Measurements from ENCODE around the gene SHPK.
A peak's percentile ranks its signal among the peaks of the same experiment; 100 is the strongest.

SHPK gene, protein sequence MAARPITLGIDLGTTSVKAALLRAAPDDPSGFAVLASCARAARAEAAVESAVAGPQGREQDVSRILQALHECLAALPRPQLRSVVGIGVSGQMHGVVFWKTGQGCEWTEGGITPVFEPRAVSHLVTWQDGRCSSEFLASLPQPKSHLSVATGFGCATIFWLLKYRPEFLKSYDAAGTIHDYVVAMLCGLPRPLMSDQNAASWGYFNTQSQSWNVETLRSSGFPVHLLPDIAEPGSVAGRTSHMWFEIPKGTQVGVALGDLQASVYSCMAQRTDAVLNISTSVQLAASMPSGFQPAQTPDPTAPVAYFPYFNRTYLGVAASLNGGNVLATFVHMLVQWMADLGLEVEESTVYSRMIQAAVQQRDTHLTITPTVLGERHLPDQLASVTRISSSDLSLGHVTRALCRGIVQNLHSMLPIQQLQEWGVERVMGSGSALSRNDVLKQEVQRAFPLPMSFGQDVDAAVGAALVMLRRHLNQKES

DNA sequence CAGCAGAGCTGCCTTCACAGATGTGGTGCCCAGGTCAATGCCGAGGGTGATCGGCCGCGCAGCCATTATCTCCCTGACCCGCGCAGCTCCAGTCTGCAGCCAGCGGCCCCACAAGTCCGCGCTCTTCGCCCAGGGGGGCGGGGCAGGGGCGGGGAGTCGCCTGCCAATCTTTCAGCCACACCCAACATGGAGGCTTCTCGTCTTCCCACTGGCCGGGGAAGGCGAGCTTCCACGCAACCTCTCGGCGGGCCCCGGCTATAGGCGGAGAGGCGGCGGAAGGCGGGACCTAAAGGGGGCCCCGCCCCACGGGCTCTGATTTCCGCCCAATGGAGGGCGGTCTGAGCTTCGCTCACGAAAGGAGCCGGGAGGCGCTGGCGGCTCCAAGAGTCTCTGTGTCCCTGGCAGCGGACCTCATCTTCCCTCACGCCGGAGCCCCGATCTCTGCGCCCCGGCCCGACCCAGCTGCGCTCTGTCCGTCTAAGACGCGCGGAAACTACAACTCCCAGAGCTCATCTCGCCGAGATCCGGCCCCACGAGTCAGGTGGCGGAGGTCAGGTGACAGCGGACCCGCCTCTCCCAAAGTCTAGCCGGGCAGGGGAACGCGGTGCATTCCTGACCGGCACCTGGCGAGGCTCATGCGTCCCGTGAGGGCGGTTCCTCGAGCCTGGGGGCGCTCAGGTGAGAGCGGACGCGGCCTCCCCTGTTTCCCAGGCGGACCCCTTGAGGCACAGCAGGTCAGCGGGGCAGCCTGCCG, at the start of gene SHPK, which contains the start of gene CTNS:
SHPK (minus strand) TSS at position 97 of the 754 bp plus-strand sequence; CDS start at position 66, 31 bp downstream.
CTNS (plus strand) TSS at position 607 of the 754 bp plus-strand sequence. CDS start 3,447 bp downstream, outside the sequence.
- peak; percentile 89 for DNase-seq

DNA sequence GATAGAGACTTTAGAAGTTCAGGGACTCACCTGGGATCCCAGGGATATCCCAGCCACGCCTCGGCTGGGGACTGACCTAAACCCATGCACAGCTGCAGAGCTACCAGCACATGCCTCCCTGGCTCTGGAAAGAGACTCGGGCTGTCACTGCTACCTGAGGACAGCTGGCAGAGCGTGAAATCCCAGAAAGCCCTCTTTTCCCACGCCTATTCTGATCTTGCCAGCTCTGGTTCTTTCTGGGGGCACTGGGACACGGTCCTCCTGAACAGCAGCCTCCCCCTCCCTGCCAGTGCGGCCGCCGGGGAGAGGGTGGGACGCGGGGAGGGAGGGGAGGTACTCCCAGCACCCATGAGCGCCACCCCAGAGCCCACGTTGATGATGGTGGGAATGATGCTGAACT, 49.1 kb upstream of the SHPK start:
- DNase-seq, result no peak

DNA sequence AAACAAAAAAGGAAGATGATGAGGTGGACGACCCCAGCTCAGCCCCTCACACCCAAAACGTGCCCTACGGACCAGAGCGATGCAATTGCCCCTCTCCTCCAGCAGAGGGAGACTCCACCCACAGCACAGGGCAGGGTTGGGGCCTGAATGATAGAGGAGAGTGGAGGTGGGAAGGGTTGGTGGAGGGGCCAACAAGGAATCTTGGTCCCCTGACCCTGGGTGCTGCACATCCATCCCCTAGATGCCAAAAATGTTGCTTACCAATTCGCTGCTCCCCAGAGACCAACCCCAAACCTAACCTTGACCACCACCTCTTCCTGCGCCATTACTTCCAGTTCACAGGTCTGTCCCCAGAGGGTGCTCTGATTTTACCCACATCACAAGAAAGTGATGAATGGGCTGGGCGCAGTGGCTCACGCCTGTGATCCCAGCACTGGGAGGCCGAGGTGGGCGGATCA, 47.0 kb upstream of the SHPK start:
- DNase-seq, result no peak

DNA sequence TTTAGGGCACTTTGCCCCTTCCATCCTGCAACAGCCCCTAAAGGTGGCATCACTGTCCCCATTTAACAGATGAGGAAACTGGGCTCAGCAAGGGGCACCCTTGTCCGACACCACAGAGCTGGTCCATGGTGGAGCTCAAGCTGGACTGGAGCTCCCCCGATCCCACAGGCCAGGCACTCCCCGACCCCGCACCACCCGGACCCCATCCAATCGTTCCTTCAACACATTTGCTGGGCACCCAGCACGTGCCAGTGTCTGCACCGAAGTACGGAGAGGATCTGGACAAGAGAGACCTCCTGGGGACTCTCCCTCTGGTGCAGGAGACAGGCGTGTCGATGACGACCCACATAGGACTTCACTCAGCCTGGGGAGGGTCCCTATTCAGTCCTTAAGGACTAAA, 46.0 kb upstream of the SHPK start:
- DNase-seq, result no peak

DNA sequence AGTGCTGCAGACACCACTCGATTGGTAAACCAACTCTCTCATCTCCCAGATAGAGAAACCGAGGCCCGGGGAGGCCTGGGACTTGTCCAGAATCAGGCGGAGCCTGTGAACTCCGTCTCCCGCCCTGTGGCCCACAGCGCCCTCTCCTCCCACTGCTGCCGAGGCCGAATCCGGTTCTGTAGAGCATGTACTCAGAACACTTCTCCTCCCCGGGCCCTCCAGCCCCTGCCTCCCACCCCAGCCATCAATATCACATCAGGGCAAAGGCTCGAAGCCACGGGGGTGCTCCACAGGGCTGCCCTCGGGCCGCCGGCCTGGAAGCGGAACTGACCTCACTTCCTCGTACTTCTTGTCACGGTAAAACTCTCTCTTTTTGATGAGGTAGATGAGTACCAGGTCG, 45.5 kb upstream of the SHPK start:
- no peak for DNase-seq

DNA sequence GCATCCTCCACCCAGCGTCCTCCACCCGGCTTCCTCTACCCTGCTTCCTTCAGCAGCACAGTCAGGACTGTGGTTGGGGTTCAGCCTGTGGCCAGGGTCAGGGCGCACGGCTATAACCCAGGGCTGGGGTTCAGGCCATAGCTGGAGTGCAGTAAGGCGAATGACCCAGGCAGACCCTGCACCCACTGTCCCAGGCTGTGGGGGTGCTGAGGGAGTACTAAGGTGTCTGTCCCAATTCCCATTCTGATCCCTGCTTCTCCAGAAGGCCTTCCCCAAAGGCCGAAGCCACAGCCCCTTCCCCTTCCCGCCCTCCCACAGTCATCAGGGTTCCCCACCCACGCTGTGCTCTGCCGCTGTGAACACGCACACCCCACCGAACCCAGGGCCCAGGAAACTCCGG, 45.0 kb upstream of the SHPK start:
- DNase-seq, result no peak

DNA sequence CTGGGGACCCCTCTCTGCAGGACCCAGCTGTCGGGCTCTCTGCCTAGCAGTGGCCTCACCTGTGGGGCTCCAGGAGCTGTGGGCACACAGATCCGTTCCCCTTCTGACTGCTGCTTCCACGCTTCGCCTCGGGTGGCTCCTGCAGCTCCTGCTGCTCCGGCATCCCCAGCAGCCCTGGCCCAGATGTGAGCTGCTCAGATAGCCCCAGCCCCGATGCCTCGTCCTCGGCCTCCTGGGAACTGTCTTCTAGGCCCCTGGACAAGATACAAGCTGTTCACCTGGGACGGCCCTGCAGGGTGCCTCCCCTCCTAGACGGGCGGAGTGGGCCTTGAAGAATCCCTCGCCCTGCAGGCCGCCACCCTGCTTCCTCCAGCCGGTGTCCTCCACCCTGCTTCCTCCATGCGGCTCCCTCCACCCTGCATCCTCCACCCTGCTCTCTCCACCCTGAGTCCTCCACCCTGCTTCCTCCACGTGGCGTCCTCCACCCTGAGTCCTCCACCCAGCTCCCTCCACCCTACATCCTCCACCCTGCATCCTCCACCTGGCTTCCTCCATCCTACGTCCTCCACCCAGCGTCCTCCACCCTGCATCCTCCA, 43.6 kb upstream of the SHPK start:
- no peak for DNase-seq

DNA sequence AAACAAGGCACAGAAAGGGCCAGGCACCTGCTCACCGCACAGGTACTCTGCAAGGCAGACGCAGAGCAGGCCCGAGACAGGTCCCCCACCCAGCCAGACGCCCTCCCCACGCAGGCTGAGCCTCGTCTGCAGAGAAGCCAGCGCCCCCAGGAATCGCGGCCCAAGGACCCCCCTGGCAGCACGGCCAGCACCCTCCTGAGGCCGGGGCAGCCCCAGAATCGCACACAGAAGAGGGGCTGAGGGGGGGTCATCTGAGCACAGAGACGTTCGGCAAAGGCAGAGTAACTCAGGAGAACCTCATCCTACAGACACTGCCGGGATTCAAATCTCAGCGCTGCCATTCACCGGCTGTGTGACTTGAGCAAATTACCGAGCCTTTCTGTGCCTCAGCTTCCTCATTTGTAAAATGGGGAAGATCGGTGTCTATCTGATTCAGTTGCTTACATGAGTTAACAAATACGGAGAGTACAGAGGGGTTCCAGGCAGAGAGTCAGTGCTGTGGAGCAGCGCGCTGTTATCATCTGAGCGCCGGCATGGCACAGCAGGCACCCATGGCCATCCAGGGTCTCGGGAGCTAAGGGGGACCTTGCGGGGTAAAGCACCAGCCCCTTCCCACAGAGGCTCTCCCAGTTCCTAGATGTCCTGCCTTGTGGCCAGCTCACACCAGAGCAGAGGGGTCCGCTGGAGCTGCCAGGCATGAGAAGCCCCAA, 42.9 kb upstream of the SHPK start:
- no peak for DNase-seq

DNA sequence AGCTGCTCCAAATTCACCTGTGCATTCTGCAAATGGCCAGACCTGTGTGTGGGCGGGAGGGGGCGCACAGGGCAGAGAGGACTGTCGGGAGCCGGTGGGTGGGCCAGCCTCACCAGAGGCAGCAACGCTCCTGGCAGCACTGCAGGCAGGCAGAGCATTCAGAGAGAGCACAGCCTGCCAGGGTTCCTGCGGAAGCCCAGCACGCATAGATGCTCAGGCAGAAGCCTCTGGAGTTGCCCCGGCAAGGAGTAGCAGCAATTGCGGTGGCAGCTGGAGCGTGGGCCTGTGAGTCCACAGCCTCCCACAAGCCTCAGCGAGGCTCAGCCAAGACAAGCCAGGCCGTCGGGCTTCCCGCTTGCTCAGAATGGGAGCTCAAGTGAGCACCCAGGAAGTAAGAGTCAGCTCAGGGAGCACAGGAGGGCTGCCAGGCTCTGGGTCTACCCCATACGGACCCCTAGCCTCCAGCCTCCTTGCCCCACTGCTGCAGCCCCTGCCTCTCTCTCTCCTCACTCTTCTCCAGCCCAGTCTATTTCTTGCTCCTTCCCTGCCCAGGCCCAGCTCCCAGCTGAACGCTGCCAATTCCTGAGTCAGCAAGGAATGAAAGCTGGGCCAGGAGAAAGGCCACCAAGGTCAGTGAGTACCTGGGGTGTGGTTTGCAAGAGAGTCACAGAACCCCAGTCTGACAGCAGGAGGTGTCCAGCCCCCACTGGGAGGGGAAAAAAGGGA, 42.2 kb upstream of the SHPK start:
- DNase-seq, result no peak

DNA sequence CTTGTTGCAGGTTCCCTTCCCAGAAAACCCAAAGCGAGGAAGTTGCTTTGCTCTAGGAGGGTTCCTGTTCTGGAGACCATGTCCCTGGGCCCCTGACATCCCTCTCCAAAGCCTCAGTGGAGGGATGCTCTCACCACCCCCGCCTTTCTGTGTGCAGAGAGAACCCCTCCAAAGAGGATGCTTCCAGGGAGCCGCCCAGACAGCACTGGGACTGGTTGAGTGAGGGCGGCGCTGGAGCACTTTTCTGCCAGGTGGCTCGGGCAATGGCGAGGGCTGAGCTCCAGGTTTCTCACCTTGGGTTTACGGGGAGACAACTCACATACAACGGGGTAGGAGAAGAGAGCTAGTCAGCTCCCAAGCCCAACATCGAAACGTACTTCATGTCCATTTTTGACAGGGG, 39.8 kb upstream of the SHPK start:
- DNase-seq, result no peak

DNA sequence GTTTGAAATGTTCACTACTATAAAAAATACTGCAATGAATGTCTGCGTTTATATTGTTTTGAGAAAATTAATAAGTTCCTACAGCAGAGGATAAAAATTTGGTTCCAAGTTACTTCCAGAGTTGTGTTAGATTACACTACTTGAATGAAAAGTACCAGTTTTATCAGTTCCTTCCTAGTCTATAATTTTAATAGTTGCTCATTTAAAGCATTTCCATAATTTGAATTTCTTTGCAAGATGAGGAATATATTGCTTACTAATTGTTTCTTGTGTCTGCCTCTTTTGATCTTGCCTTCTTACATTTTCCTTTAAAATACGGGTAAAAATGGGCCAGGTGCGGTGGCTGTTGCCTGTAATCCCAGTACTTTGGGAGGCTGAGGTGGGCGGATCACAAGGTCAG, 36.5 kb upstream of the SHPK start:
- no peak for DNase-seq

DNA sequence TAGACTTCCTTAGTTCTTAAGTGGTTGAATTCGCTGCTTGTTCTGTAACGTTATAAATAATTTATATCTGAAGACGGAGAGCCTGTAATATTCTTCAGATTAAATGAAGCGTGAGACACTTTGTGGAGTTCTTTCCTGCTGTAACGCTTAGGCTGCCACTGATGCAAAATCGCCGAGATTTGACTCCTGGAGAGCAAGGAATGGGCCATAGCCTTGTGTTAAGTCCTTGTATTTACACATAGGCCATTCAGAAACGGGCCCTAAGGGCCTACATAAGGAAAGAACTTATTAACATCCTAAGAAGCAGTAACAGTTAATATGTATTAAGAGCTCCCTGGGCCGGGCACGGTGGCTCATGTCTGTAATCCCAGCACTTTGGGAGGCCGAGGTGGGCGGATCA, 33.5 kb upstream of the SHPK start:
- no peak for DNase-seq

DNA sequence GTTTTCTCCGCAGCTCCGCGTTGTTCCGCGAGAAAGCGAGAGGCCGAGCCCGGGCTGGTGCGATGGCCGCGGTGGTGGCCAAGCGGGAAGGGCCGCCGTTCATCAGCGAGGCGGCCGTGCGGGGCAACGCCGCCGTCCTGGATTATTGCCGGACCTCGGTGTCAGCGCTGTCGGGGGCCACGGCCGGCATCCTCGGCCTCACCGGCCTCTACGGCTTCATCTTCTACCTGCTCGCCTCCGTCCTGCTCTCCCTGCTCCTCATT, 33.0 kb upstream of the SHPK start:
- DNase-seq, result no peak

DNA sequence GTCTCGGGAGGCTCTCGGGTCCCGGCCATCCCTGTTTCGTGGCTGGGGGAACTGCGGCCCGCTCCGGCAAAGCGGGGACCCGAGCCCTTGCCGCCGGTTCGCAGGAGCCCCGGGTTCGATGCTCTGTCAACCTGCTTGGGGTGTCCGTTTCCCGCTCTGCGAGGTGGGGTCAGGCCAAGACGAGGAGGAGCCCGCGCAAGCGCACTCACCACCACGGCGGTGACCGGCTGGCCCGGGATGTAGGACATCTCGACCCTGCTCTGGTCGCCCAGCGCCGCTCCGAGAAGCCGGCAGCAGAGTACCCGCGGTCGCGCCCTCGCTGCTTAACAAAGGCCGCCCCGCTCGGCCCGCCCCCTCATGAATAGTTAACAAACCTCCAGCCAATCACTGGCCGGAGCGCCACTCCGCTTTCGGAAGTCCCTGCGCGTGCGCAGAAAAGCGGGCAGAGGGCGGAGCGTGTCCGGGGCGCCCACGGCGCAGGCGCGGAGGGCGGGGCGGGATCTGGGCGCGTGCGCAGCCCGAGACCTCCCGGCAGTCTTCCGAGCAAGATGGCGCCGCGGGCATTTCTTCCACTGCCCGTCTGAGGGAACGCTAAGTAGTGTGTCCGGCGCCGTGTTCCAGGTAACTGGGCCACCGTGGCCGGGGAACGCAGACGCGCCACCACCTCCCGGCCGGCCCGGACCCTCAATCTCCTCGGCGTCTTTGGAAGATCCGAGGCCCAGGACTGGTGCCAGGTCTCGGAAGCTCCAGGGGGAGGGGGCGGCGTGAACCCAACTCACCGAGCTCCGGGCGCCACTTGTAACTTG, 32.4 kb upstream of the SHPK start, which contains the start of the genes EMC6 and TAX1BP3:
EMC6 (plus strand) TSS at position 534 of the 806 bp plus-strand sequence. CDS start 335 bp downstream, outside the sequence.
TAX1BP3 (minus strand) TSS at position 300 of the 806 bp plus-strand sequence; CDS start at position 248, 52 bp downstream.
- DNase-seq, result peak; percentile 95

DNA sequence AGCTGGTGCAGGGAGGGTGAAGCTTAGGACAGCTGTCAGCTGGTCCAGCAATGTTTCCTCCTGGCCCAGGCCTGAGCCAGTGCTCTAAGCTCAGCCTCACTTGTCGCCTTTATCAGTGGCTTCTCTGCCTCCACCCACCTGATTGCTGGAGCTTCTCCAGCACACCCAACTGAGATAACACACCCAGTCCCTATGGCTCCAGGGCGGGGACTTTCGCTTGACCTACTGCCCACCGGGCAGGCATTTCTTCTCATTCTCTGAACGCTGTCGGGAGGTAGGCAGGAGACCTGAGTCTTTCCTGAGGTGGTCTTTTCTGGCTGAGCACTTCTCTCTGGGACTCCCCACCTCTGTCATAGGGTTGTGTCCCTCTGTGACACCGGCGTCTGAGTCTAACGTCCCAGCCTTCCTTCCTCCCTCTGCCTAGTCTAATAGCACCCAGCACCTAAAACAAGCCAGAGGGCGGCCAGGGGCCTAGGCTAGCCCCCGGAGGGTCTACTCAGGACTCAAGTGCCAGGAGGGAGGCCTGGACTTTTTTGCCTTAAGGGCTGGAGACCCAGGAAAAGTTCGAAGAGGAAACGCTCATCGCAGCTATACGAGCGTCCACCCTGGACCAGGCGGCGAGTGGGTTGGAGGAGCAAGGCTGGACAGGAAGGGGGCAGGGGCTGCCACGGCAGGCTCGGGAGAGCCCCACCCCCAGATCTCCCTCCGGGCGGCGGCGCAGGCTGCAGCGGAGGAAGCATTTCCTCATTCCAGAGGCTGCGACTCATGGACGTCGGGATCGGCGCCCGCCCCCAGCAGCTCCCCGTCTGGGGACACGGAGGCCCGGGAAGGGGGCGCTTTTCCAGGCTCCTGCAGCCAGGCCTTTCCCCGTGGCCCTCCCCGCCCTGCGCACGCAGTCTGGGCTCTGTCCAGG, 31.6 kb upstream of the SHPK start:
- no peak for DNase-seq

DNA sequence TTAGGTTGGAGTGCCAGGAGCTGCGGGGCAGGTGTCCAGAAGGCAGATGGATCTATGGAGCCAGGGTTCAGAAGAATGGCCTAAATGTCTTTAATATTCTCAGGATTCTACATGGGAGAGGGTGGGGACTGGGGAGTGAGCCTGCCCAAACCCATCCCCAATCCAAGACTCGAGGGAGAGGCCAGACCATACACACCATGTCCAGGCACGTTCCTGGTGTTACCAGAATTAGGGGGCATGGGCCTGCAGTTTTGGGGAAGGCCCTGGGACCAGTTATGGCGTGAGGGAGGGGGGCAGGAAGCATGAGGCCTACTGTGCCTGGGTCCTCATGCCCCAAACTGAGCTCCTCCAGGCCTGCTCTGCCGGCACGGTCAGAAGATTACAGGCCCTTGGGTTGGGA, 30.5 kb upstream of the SHPK start:
- DNase-seq, result no peak

DNA sequence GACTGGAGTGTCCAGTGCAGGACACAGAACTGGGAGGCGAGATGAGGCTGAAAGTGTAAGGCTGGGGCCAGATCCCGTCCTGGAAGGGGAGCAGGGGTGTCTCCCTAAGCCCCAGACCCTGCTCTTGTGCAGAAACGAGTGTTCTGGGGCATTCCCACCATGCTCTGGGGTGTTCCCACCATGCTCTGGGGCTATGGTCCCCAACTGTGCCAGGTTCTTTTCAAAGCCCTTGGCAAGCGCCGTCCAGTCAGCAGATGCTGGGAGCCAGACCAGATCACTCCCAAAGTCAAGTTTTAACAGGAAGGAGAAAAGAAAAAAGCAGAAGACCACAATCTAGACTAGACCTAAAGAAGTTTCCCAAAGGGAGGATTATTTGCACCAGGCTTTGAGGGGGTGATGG, 29.8 kb upstream of the SHPK start:
- no peak for DNase-seq

DNA sequence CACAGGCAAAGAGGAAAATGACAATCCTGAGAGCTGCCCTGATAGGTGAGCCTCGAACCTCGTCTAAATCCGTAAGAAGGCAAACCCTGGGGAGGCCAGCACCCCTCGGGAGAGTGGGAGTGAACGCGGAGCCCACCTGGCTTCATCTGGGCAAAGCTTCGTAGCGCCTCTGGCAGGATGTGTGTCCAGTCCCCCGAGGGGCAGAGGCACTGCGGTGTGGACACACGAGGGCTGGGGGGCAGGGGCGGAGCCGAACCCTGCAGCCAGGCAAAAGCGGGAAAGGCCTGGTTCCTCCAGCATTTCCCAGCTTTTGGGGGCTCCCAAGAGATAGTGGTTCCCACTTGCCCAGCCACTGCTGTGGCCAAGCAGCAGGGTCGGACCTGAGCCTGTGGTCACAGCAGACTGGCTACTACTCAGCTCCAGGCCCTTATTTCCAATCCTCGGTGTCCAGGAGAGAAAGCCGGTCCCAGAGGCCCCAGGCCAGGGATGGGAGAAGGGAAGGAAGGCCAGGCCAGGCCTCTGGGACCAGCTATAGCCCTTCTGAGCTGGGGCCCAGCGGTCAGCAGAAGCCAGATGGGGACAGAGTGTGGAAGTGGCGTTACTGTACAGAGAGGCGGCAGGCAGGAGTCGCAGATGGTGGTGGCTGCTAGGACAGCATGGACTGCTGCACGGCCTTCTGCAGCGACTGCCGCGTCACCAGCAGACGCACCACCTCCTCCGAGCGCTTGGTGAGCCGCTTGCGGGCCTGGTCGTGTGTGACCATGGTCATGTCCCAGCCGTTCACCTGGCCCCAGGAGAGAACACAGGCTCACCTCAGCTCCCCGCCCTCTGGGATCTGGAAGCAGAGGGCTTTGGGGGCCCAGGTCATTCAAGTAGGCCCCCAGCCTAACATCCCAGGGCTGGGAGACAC, 27.3 kb upstream of the SHPK start:
- DNase-seq, result no peak

DNA sequence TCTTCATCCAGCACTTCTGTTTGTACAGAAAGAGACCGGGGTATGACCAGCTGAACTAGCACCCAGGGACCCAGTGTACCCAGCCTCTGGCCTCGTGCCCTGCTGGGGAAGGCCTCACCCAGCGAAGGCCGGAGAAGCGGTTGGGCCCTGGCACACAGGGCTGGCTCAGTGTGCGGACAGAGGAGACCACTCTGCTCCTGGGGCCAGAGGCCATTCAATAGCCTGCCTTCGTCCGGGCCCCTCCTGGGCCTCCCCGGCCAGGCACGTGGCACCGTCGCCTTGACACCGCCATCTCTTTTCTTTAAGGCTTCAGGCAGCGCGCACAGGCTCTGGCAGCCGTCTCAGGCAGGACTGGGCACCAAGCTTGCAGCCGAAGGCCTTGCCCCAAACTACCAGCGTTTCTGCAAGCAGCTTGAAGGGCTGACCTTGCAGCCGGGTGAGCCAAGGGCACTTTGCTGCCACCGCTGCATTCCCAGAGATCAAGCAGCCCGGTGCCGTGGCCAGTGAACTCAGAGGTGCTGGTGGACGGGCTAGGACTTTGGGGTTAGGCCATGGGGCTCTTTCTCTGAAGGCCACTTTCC, 24.4 kb upstream of the SHPK start:
- DNase-seq, result no peak
